H1 (cell line): ENCODE measurements around the gene ELP5. TPM values are rescaled to one million over a fixed set of nuclear protein-coding genes. Genes with fewer than 3 reads are reported as not detected.

Source experiments
- CTCF ChIA-PET: fragments of 300-600 bp; sonication (Branson Sonifier 250); formaldehyde crosslinking; loops from one replicate; lab custom pipeline; 2021; ENCODE audit not compliant: partially characterized antibody; lab: Charles Lee
- POLR2A ChIA-PET: fragments of 300-600 bp; sonication (Branson Sonifier 250); formaldehyde crosslinking; loops from one replicate; lab custom pipeline; 2021; ENCODE audit warnings: inconsistent platforms; ENCODE audit not compliant: partially characterized antibody; lab: Charles Lee
- DNase-seq, 2 experiments: peaks; one replicate each; pipeline versions ENCODE4 v3.0.0 to v3.0.0-alpha.2; 2010 to 2022; ENCODE audit warnings: low spot score in 2 of 2, low read depth in 1 of 2, mixed read lengths in 1 of 2
- FAIRE-seq: peaks from 2 replicates; lab custom pipeline; 2011; peaks lifted over from hg19 to GRCh38; lab: Jason Lieb, UNC
- H2AFZ ChIP-seq: 2 replicates; pipeline ENCODE4 v1.8.1; 2012; ENCODE audit warnings: low read length, inconsistent platforms
- H2AK5ac ChIP-seq: 2 replicates; pipeline ENCODE4 v1.6.1; 2013; ENCODE audit warnings: low read depth, low read length
- H2BK120ac ChIP-seq: replicated peaks from 2 replicates; pipeline ENCODE3; 2013; ENCODE audit warnings: low read depth, low read length, inconsistent platforms
- H2BK12ac ChIP-seq: 2 replicates; pipeline ENCODE4 v1.6.1; 2013; ENCODE audit warnings: low read depth, low read length
- H2BK15ac ChIP-seq: 2 replicates; pipeline ENCODE4 v1.6.1; 2013; ENCODE audit warnings: low read length
- H2BK20ac ChIP-seq: 2 replicates; pipeline ENCODE4 v1.6.1; 2013; ENCODE audit warnings: low read length
- H2BK5ac ChIP-seq: 2 replicates; pipeline ENCODE4 v1.6.1; 2013; ENCODE audit warnings: low read depth, low read length
- H3K14ac ChIP-seq: 2 replicates; pipeline ENCODE4 v1.6.1; 2013; ENCODE audit warnings: inconsistent platforms; ENCODE audit not compliant: insufficient read length
- H3K18ac ChIP-seq: 2 replicates; pipeline ENCODE4 v1.6.1; 2013; ENCODE audit warnings: low read length; ENCODE audit errors: extremely low read depth
- H3K23ac ChIP-seq: 2 replicates; pipeline ENCODE4 v1.6.1; 2013; ENCODE audit warnings: inconsistent platforms; ENCODE audit not compliant: insufficient read length
- H3K23me2 ChIP-seq: 2 replicates; pipeline ENCODE4 v1.6.1; 2013; ENCODE audit warnings: low read depth, low read length
- H3K27ac ChIP-seq: 2 replicates; pipeline ENCODE4 v1.6.1; 2011; ENCODE audit warnings: low read depth, low read length, inconsistent platforms
- H3K27me3 ChIP-seq, 4 experiments: replicated peaks in 1 of 4; 1 replicate in 1 of 4; 2 replicates in 3 of 4; pipeline versions ENCODE4 v1.6.1 to v1.8.1; 2011 to 2013; ENCODE audit warnings: low read length in 3 of 4, mild to moderate bottlenecking in 3 of 4, inconsistent platforms in 2 of 4, mixed read lengths in 2 of 4, moderate library complexity in 1 of 4; ENCODE audit not compliant: control insufficient read depth in 3 of 4, insufficient read depth in 3 of 4; ENCODE audit errors: extremely low read depth in 1 of 4
- H3K36me3 ChIP-seq, 4 experiments: 2 replicates each; pipeline versions ENCODE4 v1.6.1 to v1.8.1; 2011 to 2013; ENCODE audit warnings: mild to moderate bottlenecking in 4 of 4, low read length in 3 of 4, moderate library complexity in 2 of 4, control low read depth in 1 of 4, inconsistent platforms in 1 of 4; ENCODE audit not compliant: insufficient read depth in 4 of 4, control insufficient read depth in 2 of 4
- H3K4ac ChIP-seq: replicated peaks from 2 replicates; pipeline ENCODE3; 2013; ENCODE audit warnings: low read length, low read depth, mixed read lengths, inconsistent platforms; ENCODE audit not compliant: insufficient read length
- H3K4me1 ChIP-seq, 4 experiments: replicated peaks in 1 of 4; 1 replicate in 1 of 4; 2 replicates in 3 of 4; pipeline versions ENCODE4 v1.6.1 to v1.8.1; 2011 to 2013; ENCODE audit warnings: low read length in 3 of 4, inconsistent platforms in 2 of 4, mixed read lengths in 1 of 4; ENCODE audit not compliant: insufficient read depth in 4 of 4, control insufficient read depth in 3 of 4
- H3K4me2 ChIP-seq, 2 experiments: 2 replicates each; pipeline versions ENCODE4 v1.6.1 to v1.8.1; 2011 to 2013; ENCODE audit warnings: low read depth in 2 of 2, low read length in 2 of 2, control low read depth in 1 of 2, inconsistent platforms in 1 of 2, mild to moderate bottlenecking in 1 of 2; ENCODE audit not compliant: insufficient read depth in 1 of 2
- H3K4me3 ChIP-seq, 4 experiments: fragments of 200-600, 300-600 bp in 1 of 4; sonication (generic), shearing (Covaris generic), sonication (Bioruptor Twin) in 1 of 4; 2 replicates each; pipeline versions ENCODE4 v1.5.1 to v1.8.1; 2011 to 2016; ENCODE audit warnings: low read length in 4 of 4, low read depth in 3 of 4, control low read depth in 2 of 4, inconsistent platforms in 2 of 4, mild to moderate bottlenecking in 2 of 4, mixed read lengths in 1 of 4, moderate library complexity in 1 of 4; ENCODE audit not compliant: insufficient read depth in 2 of 4; ENCODE audit errors: extremely low read depth in 1 of 4
- H3K56ac ChIP-seq: replicated peaks from 2 replicates; pipeline ENCODE3; 2013; ENCODE audit warnings: low read depth, mild to moderate bottlenecking, mixed read lengths, low read length, inconsistent platforms; ENCODE audit not compliant: insufficient read length
- H3K79me1 ChIP-seq: 2 replicates; pipeline ENCODE4 v1.6.1; 2013; ENCODE audit warnings: low read depth, low read length, control low read depth
- H3K79me2 ChIP-seq, 2 experiments: 2 replicates each; pipeline versions ENCODE4 v1.6.1 to v1.8.1; 2012 to 2013; ENCODE audit warnings: low read length in 2 of 2, mild to moderate bottlenecking in 2 of 2, inconsistent platforms in 1 of 2; ENCODE audit not compliant: insufficient read depth in 2 of 2, control insufficient read depth in 1 of 2
- H3K9ac ChIP-seq, 4 experiments: replicated peaks in 1 of 4; 1 replicate in 1 of 4; 2 replicates in 3 of 4; pipeline versions ENCODE4 v1.6.1 to v1.8.1; 2011 to 2013; ENCODE audit warnings: low read depth in 3 of 4, low read length in 3 of 4, control low read depth in 2 of 4, mild to moderate bottlenecking in 2 of 4, moderate library complexity in 2 of 4, inconsistent platforms in 1 of 4; ENCODE audit errors: extremely low read depth in 1 of 4
- H3K9me3 ChIP-seq, 2 experiments: 2 replicates each; pipeline versions ENCODE4 v1.6.1 to v1.8.1; 2012 to 2013; ENCODE audit warnings: mild to moderate bottlenecking in 2 of 2, moderate library complexity in 2 of 2, control low read depth in 1 of 2, inconsistent platforms in 1 of 2, low read depth in 1 of 2, low read length in 1 of 2, mixed read lengths in 1 of 2; ENCODE audit not compliant: insufficient read depth in 2 of 2
- H4K20me1 ChIP-seq, 2 experiments: replicated peaks in 1 of 2; 2 replicates each; pipeline versions ENCODE3 to v1.8.1; 2011 to 2013; ENCODE audit warnings: inconsistent platforms in 2 of 2, low read length in 2 of 2, mild to moderate bottlenecking in 1 of 2; ENCODE audit not compliant: insufficient read depth in 2 of 2, control insufficient read depth in 1 of 2
- H4K5ac ChIP-seq: 2 replicates; pipeline ENCODE4 v1.6.1; 2013; ENCODE audit warnings: low read length, low read depth, mixed read lengths, inconsistent platforms; ENCODE audit not compliant: insufficient read length
- H4K8ac ChIP-seq: 2 replicates; pipeline ENCODE4 v1.8.0; 2013; ENCODE audit warnings: mild to moderate bottlenecking, moderate library complexity, low read length, inconsistent platforms; ENCODE audit not compliant: insufficient read depth; ENCODE audit errors: extremely low read depth
- H4K91ac ChIP-seq: replicated peaks from 2 replicates; pipeline ENCODE3; 2013; ENCODE audit warnings: low read length, mixed read lengths, inconsistent platforms; ENCODE audit not compliant: insufficient read length
- RBBP5 ChIP-seq: IDR thresholded peaks from 2 replicates; pipeline ENCODE4 v1.7.1; 2012; ENCODE audit warnings: low read depth, mild to moderate bottlenecking, inconsistent platforms, low read length, moderate library complexity, borderline replicate concordance
- SUZ12 ChIP-seq: fragments of 200-600 bp; sonication (generic); IDR thresholded peaks from 2 replicates; pipeline ENCODE4 v1.6.1; 2012; ENCODE audit warnings: mild to moderate bottlenecking, inconsistent platforms, low read length, moderate library complexity, mixed read lengths
- WGBS, 2 experiments: shearing (Covaris generic) in 1 of 2; methylation state at CpG; one replicate each; pipeline versions ENCODE4 v1.1.6 to v1.1.7; 2013 to 2015; ENCODE audit warnings: low lambda C conversion rate in 2 of 2, mixed read lengths in 2 of 2, inconsistent platforms in 1 of 2, low coverage in 1 of 2, missing lambda C conversion rate in 1 of 2; ENCODE audit not compliant: insufficient replicate concordance in 2 of 2, insufficient coverage in 1 of 2, insufficient read length in 1 of 2; ENCODE audit errors: extremely low coverage in 1 of 2, missing lambda C conversion rate in 1 of 2; 5-methylcytosine and 5-hydroxymethylcytosine counted together
- polyA plus RNA-seq, 7 experiments: library from polyadenylated mRNA; depleted of rRNA in 3 of 7; stranded (reverse) in 5 of 7; unstranded in 2 of 7; fragments of >200 nt in 5 of 7; fragments of 200-250 nt in 2 of 7; gene quantifications; 1 replicate in 5 of 7; 2 replicates in 1 of 7; 4 replicates in 1 of 7; pipeline versions ENCODE4 v1.2.1 to v1.2.3, GENCODE V29; 2011 to 2013; ENCODE audit warnings: missing spikeins in 2 of 7, mixed read lengths in 2 of 7
- total RNA-seq: library from RNA; stranded (reverse); fragmentation: NEBNext Ultra II Directional; extraction: Animal tissue kit (Norgen Biotek cat#: 25700); gene quantifications from 2 replicates; pipeline ENCODE4 v1.2.1, GENCODE V29; 2021

The ELP5 gene
- total and polyA plus RNA-seq, 2 of the 8 experiments (the other 6 are each of a cell fraction or from before 2014, with no cell fraction given): 75.4 to 107 TPM

GRCh38 chr17:7205561-7205960, 46.5 kb upstream of the ELP5 start:
- Histone ChIP-seq H2AFZ (no peak overlapping the region), H3K56ac (no peak overlapping the region), H3K9ac (peak overlapping the region in 2 of 4 experiments; percentile 42 to 43; a peak in 1 of 7 replicates), H4K20me1 (peaks cover 3 to 20% of the 10 kb centered on the region in 2 experiments), H3K23ac (no peak overlapping the region), H3K4me1 (peaks cover 5 to 31% (median 25%) of the 10 kb centered on the region in 4 experiments), H4K5ac (no peak overlapping the region), H3K4me3 (peak overlapping the region; percentile 40 to 69 (median 59); a peak in 7 of 8 replicates), H2BK5ac (no peak overlapping the region), H2BK15ac (no peak overlapping the region), H3K9me3 (no peaks in the 10 kb centered on the region), H2BK120ac (no peak overlapping the region), H2BK20ac (no peak overlapping the region), H2AK5ac (no peak overlapping the region), H3K18ac (no peak overlapping the region), H3K4me2 (peak overlapping the region; percentile 64 to 79), H2BK12ac (no peak overlapping the region), H3K4ac (no peak overlapping the region), H4K91ac (no peak overlapping the region)
- WGBS, 2 experiments: 42 to 100% methylated on average over 1 to 6 of the region's 15 CpGs
- DNase-seq (no peak), FAIRE-seq (no peak)
- POLR2A ChIA-PET: interaction anchor here (1.0 to 2.0 kb wide), 6 partner anchors 9 to 56 kb away, joined by 4 to 8 read pairs (median 4); partner anchors contain the start of genes CLDN7, DLG4, DVL2 and PHF23
- TF ChIP-seq RBBP5 (0 out of 2 replicates have a peak, but pooled peaks have one; percentile 4), SUZ12 (no peak)
- TF ChIP-seq, all 59 proteins: peak for 1
- no peaks in the 10 kb centered on the region; a peak in 1 of 7 replicates for H3K27me3 ChIP-seq
- CTCF ChIA-PET: interaction anchor here (1.2 kb wide), 1 partner anchor 28 kb away, joined by 5 read pairs; no protein-coding TSS in a partner anchor
- H3K79me2 ChIP-seq: peaks cover 0 to 38% of the 10 kb centered on the region in 2 experiments; a peak in 2 of 4 replicates
- no peak overlapping the region for H3K14ac ChIP-seq
- peak overlapping the region; percentile 68; the same call in 1 of the 2 replicates for H3K27ac ChIP-seq
- peaks cover 17 to 28% (median 23%) of the 10 kb centered on the region in 4 experiments for H3K36me3 ChIP-seq
- peaks cover 22% of the 10 kb centered on the region; the same call in 1 of the 2 replicates for H3K79me1 ChIP-seq
- H4K8ac ChIP-seq: no peak overlapping the region
- H3K23me2 ChIP-seq: peaks cover 18% of the 10 kb centered on the region; the same call in 1 of the 2 replicates
